Measurements from ENCODE around the gene UBASH3A. TPM values are rescaled to one million over a fixed set of nuclear protein-coding genes. Genes with fewer than 3 reads are reported as not detected.
A peak's percentile ranks its signal among the peaks of the same experiment; 100 is the strongest.

Gene UBASH3A
- polyA plus RNA-seq, 1 donor from 2014 or later, result 1.6 TPM

GRCh38 chr21:42367367-42368165, 36.1 kb upstream of the UBASH3A start:
- peak overlapping the region in 1 of 3 donors; percentile 11 for H3K27ac Mint-ChIP-seq
- no peak overlapping the region for H3K4me3 Mint-ChIP-seq
- no peaks in the 10 kb centered on the region for H3K36me3 Mint-ChIP-seq
- peaks cover 0 to 3% (median 0%) of the 10 kb centered on the region in 3 donors for H3K4me1 Mint-ChIP-seq
- peaks cover 20% of the 10 kb centered on the region for H3K27me3 Mint-ChIP-seq
- H3K9me3 Mint-ChIP-seq, result no peaks in the 10 kb centered on the region

DNA sequence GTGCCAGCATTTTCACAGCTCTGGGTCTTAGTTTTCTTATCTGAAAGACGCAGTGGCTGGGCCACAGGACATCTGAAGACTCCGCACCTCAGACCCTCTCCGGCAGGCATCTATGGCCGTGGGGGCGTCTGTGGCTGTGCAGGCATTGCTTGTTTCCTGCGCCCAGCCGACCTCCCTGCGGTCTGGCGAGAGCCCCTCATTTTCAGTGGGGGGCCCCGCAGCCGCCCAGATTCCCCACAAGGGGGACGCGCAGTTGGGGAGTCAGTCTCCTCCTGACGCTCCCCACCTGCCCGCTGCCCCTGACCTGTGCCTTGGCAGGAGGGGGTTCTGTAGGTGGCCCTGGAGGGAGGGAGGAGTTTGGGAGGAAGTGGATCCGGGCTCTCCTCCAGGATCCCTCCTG, 33.9 kb upstream of the UBASH3A start:
- no peak overlapping the region for H3K27ac Mint-ChIP-seq
- H3K27me3 Mint-ChIP-seq, result peaks cover 8% of the 10 kb centered on the region
- no peaks in the 10 kb centered on the region for H3K36me3 Mint-ChIP-seq
- no peaks in the 10 kb centered on the region for H3K4me1 Mint-ChIP-seq
- H3K4me3 Mint-ChIP-seq, result no peak overlapping the region
- H3K9me3 Mint-ChIP-seq, result no peaks in the 10 kb centered on the region

- no peaks in the 10 kb centered on the region for H3K36me3 Mint-ChIP-seq
- no peak overlapping the region for H3K4me3 Mint-ChIP-seq
- H3K27ac Mint-ChIP-seq, result no peak overlapping the region
- H3K9me3 Mint-ChIP-seq, result no peaks in the 10 kb centered on the region
- no peaks in the 10 kb centered on the region for H3K4me1 Mint-ChIP-seq
- peaks cover 8% of the 10 kb centered on the region for H3K27me3 Mint-ChIP-seq
Measured at GRCh38 chr21:42370894-42371654, 32.6 kb upstream of the UBASH3A start.

- H3K36me3 Mint-ChIP-seq, result no peaks in the 10 kb centered on the region
- H3K4me3 Mint-ChIP-seq, result no peak overlapping the region
- peaks cover 10% of the 10 kb centered on the region for H3K27me3 Mint-ChIP-seq
- H3K4me1 Mint-ChIP-seq, result peaks cover 0 to 4% (median 4%) of the 10 kb centered on the region in 3 donors
- no peaks in the 10 kb centered on the region for H3K9me3 Mint-ChIP-seq
- no peak overlapping the region for H3K27ac Mint-ChIP-seq
Measured at GRCh38 chr21:42373196-42373907, 30.4 kb upstream of the UBASH3A start.

- Mint-ChIP-seq H3K36me3 (no peaks in the 10 kb centered on the region), H3K27me3 (peaks cover 10% of the 10 kb centered on the region), H3K27ac (peak overlapping the region in 1 of 3 donors; percentile 32), H3K4me3 (no peak overlapping the region), H3K9me3 (no peaks in the 10 kb centered on the region), H3K4me1 (peaks cover 0 to 5% (median 4%) of the 10 kb centered on the region in 3 donors)
Measured at GRCh38 chr21:42373908-42374455, 29.7 kb upstream of the UBASH3A start.

GRCh38 chr21:42374457-42374856, 29.2 kb upstream of the UBASH3A start:
- no peak overlapping the region for H3K4me3 Mint-ChIP-seq

DNA sequence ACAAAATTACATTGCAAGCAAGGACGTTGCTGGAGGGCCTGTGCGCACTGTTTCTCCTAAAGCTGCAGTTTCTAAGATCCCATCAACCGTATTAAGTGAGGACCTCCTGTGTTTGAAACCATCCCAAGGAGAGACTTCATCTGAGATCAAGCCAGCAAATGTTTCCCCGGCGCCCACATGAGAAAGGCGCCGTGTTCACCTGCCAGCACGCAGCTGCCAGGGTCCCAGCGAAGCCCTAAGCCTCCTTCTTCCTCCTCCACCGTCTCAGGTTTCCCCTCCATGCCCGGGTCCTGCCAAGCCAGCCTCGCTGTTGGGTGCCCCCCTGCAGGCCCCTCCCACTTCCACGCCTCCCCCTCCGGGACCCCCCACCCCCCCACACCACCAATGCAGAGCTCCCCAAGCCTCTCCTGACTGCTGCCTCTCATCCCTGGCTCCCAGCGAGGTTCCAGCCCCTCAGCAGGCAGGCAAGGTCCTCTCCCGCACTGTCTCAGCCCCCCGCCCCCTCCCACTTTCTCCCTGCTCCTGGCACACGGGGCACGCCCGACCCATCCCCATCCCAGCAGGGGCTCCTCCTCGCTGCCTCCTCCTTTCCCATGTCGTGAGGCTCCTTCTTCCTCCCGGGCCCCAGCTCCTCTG, 28.7 kb upstream of the UBASH3A start:
- Mint-ChIP-seq H3K9me3 (no peaks in the 10 kb centered on the region), H3K4me1 (peaks cover 2 to 10% (median 9%) of the 10 kb centered on the region in 3 donors), H3K27me3 (peaks cover 13% of the 10 kb centered on the region), H3K36me3 (no peaks in the 10 kb centered on the region), H3K4me3 (no peak overlapping the region), H3K27ac (no peak overlapping the region)

More at GRCh38 chr21:42374457-42374856, 29.2 kb upstream of the UBASH3A start:
- H3K36me3 Mint-ChIP-seq, result no peaks in the 10 kb centered on the region
- peaks cover 10% of the 10 kb centered on the region for H3K27me3 Mint-ChIP-seq
- no peaks in the 10 kb centered on the region for H3K9me3 Mint-ChIP-seq
- H3K27ac Mint-ChIP-seq, result peak overlapping the region in 1 of 3 donors; percentile 32
- peaks cover under 1 to 7% (median 7%) of the 10 kb centered on the region in 3 donors for H3K4me1 Mint-ChIP-seq

DNA sequence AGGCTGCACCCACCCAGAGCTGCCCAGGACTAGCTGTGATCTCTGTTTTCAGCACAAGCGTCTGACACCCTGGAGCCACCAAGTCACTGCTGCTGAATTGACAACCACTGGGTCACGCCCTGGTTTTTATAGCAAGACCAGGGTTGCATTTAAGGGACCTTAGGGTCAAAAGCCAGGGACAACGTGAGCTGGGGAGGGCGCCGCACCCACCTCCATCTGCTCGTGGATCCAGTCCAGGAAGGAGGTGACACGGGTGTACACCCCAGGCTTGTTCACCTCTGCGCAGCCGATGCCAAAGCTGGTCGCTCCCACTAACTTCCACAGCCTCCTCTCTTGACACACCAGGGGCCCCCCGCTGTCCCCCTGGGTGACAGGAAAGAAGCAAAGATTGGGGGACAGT, 28.2 kb upstream of the UBASH3A start:
- Mint-ChIP-seq H3K4me3 (no peak overlapping the region), H3K27ac (no peak overlapping the region), H3K4me1 (peaks cover 2 to 10% (median 9%) of the 10 kb centered on the region in 3 donors), H3K36me3 (no peaks in the 10 kb centered on the region), H3K27me3 (peaks cover 13% of the 10 kb centered on the region), H3K9me3 (no peaks in the 10 kb centered on the region)

- H3K4me3 Mint-ChIP-seq, result no peak overlapping the region
- H3K27ac Mint-ChIP-seq, result no peak overlapping the region
- H3K36me3 Mint-ChIP-seq, result no peaks in the 10 kb centered on the region
- peaks cover 12% of the 10 kb centered on the region for H3K27me3 Mint-ChIP-seq
- peaks cover 2 to 10% (median 9%) of the 10 kb centered on the region in 3 donors for H3K4me1 Mint-ChIP-seq
- H3K9me3 Mint-ChIP-seq, result no peaks in the 10 kb centered on the region
Measured at GRCh38 chr21:42375966-42376337, 27.8 kb upstream of the UBASH3A start.

DNA sequence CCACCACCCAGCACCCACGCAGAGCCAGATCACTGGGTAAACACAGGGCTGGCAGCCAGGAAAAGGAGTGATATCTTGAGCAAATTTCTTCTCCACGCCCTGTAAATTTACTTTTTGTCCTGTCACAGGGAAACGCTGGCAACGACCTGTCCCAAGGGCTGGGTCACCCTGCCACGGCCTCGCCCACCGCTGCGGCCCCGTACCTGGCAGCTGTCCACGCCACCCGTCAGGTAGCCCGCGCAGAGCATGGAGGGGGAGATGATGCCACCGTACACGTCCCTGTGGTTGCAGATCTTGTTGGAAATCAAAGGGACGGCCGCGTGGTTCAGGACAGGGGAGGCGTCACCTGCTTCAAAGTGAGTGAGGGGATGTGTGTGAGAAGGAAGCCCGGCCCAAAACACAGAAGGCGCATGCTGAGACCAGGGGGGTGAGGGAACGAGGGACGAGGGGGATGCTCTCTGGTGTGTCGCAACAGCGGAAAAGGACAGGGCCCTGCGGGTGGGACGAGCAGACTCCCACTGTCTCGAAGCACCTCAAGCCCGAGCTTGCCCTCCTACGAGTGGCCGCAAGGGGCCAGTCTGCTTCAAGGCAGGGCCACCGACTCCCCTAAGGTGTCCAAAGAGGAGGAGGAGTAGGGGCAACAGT, 27.2 kb upstream of the UBASH3A start:
- Mint-ChIP-seq H3K4me3 (no peak overlapping the region), H3K27ac (no peak overlapping the region), H3K4me1 (peaks cover 2 to 10% (median 9%) of the 10 kb centered on the region in 3 donors), H3K9me3 (peaks cover 0 to under 1% (median under 1%) of the 10 kb centered on the region in 3 donors), H3K27me3 (peaks cover 12% of the 10 kb centered on the region), H3K36me3 (no peaks in the 10 kb centered on the region)

- H3K4me3 Mint-ChIP-seq, result no peak overlapping the region
- peaks cover 7 to 9% (median 9%) of the 10 kb centered on the region in 3 donors for H3K9me3 Mint-ChIP-seq
- peaks cover 2 to 10% (median 9%) of the 10 kb centered on the region in 3 donors for H3K4me1 Mint-ChIP-seq
- no peaks in the 10 kb centered on the region for H3K36me3 Mint-ChIP-seq
- H3K27ac Mint-ChIP-seq, result no peak overlapping the region
- peaks cover 12% of the 10 kb centered on the region for H3K27me3 Mint-ChIP-seq
Measured at GRCh38 chr21:42377211-42377950, 26.3 kb upstream of the UBASH3A start.

DNA sequence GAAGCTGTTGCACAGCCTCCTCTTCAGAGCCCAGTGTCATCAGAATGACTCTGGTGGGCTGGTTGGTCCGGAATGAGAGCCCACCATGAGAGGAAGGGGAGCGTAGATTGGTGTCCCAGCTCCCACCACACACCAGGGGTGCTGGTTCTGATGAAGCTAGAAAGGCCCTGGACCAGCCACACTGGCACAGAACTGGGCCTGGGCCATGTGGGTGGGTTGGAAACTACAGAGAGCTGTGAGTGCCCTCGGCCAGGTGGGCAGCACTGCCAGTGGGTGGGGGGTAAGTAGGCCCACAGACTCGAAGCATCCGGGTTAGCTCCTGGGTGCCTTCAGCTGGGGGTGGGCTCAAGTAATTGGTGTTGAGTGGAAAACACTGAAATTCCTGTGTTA, 25.8 kb upstream of the UBASH3A start:
- H3K36me3 Mint-ChIP-seq, result no peaks in the 10 kb centered on the region
- H3K4me3 Mint-ChIP-seq, result no peak overlapping the region
- H3K27me3 Mint-ChIP-seq, result peaks cover 12% of the 10 kb centered on the region
- H3K4me1 Mint-ChIP-seq, result peaks cover 2 to 10% (median 9%) of the 10 kb centered on the region in 3 donors
- peaks cover 7 to 11% (median 10%) of the 10 kb centered on the region in 3 donors for H3K9me3 Mint-ChIP-seq
- H3K27ac Mint-ChIP-seq, result no peak overlapping the region

- H3K9me3 Mint-ChIP-seq, result peaks cover 7 to 11% (median 10%) of the 10 kb centered on the region in 3 donors
- peak overlapping the region in 1 of 3 donors; percentile 59 for H3K27ac Mint-ChIP-seq
- peak overlapping the region in 1 of 4 donors; percentile 45 for H3K4me3 Mint-ChIP-seq
- peaks cover 2 to 10% (median 9%) of the 10 kb centered on the region in 3 donors for H3K4me1 Mint-ChIP-seq
- H3K36me3 Mint-ChIP-seq, result no peaks in the 10 kb centered on the region
- peaks cover 9% of the 10 kb centered on the region for H3K27me3 Mint-ChIP-seq
Measured at GRCh38 chr21:42378418-42378817, 25.3 kb upstream of the UBASH3A start.

Data from IgD-negative memory B cell (primary cell).